ENCODE data around the gene MCM9.

The MCM9 gene

DNA sequence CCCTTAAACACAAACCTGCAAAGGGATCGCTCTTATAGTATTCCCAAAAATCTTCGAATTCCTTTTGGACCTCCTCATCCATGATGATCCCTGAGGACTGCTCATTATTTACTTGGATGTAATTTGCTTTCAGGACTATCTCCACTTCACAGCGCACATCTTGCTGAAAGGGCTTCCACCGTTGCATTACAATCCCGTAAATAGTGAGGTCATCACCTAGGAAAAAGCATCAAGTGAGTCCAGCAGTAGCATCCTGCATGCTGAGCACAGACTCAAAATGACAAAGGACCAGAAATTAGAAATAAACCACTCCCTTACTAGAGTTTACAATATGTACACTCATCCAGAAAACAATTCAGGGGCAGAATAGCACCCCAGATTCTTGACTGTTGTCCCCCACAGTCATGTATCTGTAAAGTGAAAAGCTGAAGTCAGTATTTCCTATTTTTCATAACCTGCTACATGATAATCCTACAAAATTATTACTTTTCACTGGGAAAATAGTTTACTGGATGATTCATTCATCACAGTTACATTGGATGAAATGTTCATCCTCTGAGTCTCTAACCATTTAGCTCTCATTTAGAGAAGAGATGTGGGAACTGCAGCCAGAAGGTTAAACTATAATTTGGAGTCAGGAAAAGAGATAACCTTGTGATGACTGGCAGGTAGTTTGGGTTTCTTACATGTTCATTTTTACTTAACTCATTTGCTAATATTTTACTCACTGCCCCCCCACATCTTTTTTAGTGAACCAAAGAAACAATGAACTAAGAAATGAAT is 17.2 kb downstream of the MCM9 start:
- Histone ChIP-seq H3K9me3 (ENCODE audit: insufficient read depth, low read length) (no peaks in the 10 kb centered on the region), H3K4me1 (ENCODE audit: insufficient read depth, insufficient read length) (no peaks in the 10 kb centered on the region), H3K4me3 (ENCODE audit: insufficient read length, low read depth) (no peak overlapping the region), H3K36me3 (ENCODE audit: insufficient read depth, insufficient read length, low read length) (peaks cover 55% of the 10 kb centered on the region), H3K9ac (ENCODE audit: insufficient read length, low read depth) (no peak overlapping the region), H3K27me3 (ENCODE audit: insufficient read depth, insufficient read length) (no peaks in the 10 kb centered on the region)
- TF ChIP-seq YY1 (IDR thresholded peaks at IDR 0.05; ENCODE audit: insufficient read depth, insufficient read length) (no peak), SUZ12 (IDR thresholded peaks at IDR 0.05; ENCODE audit: extremely low read depth, insufficient read depth, insufficient read length) (no peak), ZNF274 (IDR thresholded peaks at IDR 0.05; ENCODE audit: low read depth, low read length) (no peak)
- no peak for DNase-seq (ENCODE audit: low read depth, low spot score)

DNA sequence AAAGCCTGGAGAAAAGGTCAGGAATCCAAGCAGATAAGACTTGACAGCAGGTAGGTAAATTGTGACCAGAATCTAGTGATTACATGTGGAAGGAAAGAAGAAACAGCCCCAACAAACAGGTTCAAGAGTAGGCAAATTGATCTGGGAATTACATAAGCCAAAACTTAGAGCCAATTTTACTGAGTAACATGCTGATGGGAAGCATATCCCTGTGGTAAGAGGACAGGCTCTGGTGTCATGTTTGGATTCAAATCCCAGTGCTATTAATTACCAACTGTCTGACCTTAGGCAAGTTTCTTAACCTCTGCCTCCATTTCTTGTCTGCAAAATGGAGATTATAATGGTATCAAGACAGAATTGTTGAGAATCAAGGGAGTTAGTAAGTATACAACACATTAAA is 20.4 kb downstream of the MCM9 start:
- Histone ChIP-seq H3K27me3 (ENCODE audit: insufficient read depth, insufficient read length) (no peaks in the 10 kb centered on the region), H3K9me3 (ENCODE audit: insufficient read depth, low read length) (no peaks in the 10 kb centered on the region), H3K4me1 (ENCODE audit: insufficient read depth, insufficient read length) (no peaks in the 10 kb centered on the region), H3K9ac (ENCODE audit: insufficient read length, low read depth) (no peak overlapping the region), H3K36me3 (ENCODE audit: insufficient read depth, insufficient read length, low read length) (peaks cover 57% of the 10 kb centered on the region), H3K4me3 (ENCODE audit: insufficient read length, low read depth) (no peak overlapping the region)
- DNase-seq (ENCODE audit: low read depth, low spot score): no peak
- TF ChIP-seq YY1 (IDR thresholded peaks at IDR 0.05; ENCODE audit: insufficient read depth, insufficient read length): no peak
- no peak for TF ChIP-seq SUZ12 (IDR thresholded peaks at IDR 0.05; ENCODE audit: extremely low read depth, insufficient read depth, insufficient read length)
- no peak for TF ChIP-seq ZNF274 (IDR thresholded peaks at IDR 0.05; ENCODE audit: low read depth, low read length)

DNA sequence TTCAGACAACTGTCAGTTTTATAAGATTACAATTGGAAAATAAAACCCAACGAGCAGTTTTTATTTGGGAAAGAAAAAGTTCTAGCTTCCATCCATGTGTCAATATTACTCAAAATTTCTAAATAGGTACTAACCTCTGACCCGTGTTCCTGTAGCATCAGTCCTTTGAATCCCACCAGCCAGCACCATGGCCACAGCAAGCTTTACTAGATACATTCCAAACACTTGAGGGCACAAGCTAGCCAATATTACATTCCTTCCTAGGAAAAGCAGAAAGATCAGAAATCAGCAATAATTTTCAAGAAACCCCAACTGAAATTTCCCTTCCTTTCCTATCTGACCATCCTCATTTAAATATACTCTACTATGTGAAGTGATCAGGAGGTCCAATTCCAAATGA is 21.8 kb downstream of the MCM9 start:
- TF ChIP-seq YY1 (IDR thresholded peaks at IDR 0.05; ENCODE audit: insufficient read depth, insufficient read length) (no peak), ZNF274 (IDR thresholded peaks at IDR 0.05; ENCODE audit: low read depth, low read length) (no peak), SUZ12 (IDR thresholded peaks at IDR 0.05; ENCODE audit: extremely low read depth, insufficient read depth, insufficient read length) (no peak)
- Histone ChIP-seq H3K27me3 (ENCODE audit: insufficient read depth, insufficient read length) (no peaks in the 10 kb centered on the region), H3K36me3 (ENCODE audit: insufficient read depth, insufficient read length, low read length) (peaks cover 65% of the 10 kb centered on the region), H3K4me3 (ENCODE audit: insufficient read length, low read depth) (no peak overlapping the region), H3K9me3 (ENCODE audit: insufficient read depth, low read length) (no peaks in the 10 kb centered on the region), H3K4me1 (ENCODE audit: insufficient read depth, insufficient read length) (no peaks in the 10 kb centered on the region), H3K9ac (ENCODE audit: insufficient read length, low read depth) (no peak overlapping the region)
- no peak for DNase-seq (ENCODE audit: low read depth, low spot score)

DNA sequence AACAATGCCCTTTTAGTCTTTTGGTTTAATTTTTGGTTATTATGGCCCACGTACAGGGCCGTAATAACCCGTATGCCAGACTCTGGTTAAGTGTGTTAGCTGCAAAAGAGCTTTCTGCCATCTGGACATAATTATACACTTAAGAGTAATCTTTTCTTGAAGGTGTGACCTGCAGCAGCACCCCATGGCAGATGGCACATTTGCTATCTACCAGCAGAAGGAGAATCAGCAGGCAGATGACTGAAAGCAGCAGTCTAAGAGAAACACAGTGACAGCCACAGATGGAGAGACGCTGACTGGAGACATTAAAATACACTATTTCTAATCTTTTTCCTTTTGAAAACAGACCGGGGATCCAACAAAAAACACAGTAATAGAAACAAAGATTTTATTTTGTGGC is 22.3 kb downstream of the MCM9 start:
- Histone ChIP-seq H3K4me1 (ENCODE audit: insufficient read depth, insufficient read length) (no peaks in the 10 kb centered on the region), H3K27me3 (ENCODE audit: insufficient read depth, insufficient read length) (no peaks in the 10 kb centered on the region), H3K9ac (ENCODE audit: insufficient read length, low read depth) (no peak overlapping the region), H3K4me3 (ENCODE audit: insufficient read length, low read depth) (no peak overlapping the region), H3K36me3 (ENCODE audit: insufficient read depth, insufficient read length, low read length) (peaks cover 68% of the 10 kb centered on the region), H3K9me3 (ENCODE audit: insufficient read depth, low read length) (no peaks in the 10 kb centered on the region)
- no peak for DNase-seq (ENCODE audit: low read depth, low spot score)
- no peak for TF ChIP-seq SUZ12 (IDR thresholded peaks at IDR 0.05; ENCODE audit: extremely low read depth, insufficient read depth, insufficient read length)
- no peak for TF ChIP-seq ZNF274 (IDR thresholded peaks at IDR 0.05; ENCODE audit: low read depth, low read length)

DNA sequence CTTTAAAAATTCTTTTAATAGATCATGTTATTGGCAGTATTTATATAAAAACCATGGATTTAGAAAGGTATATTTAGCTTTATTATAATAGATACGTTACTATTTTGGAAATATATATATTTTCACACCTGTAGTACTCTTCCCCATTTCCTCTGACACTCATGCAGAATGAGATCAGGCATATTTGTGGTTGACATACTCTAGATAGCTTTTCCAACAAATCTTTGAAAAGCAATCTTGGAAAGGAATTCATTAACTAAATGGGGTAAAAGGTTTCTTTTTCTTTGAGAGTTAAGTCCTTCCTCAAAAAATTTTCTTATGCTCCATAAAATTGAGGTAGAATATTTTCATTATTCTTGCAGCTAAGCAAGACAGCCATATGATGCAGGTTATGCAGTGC is 26.5 kb downstream of the MCM9 start:
- Histone ChIP-seq H3K36me3 (ENCODE audit: insufficient read depth, insufficient read length, low read length) (peaks cover 79% of the 10 kb centered on the region), H3K4me1 (ENCODE audit: insufficient read depth, insufficient read length) (no peaks in the 10 kb centered on the region), H3K27me3 (ENCODE audit: insufficient read depth, insufficient read length) (no peaks in the 10 kb centered on the region), H3K4me3 (ENCODE audit: insufficient read length, low read depth) (no peak overlapping the region), H3K9ac (ENCODE audit: insufficient read length, low read depth) (no peak overlapping the region), H3K9me3 (ENCODE audit: insufficient read depth, low read length) (no peaks in the 10 kb centered on the region)
- DNase-seq (ENCODE audit: low read depth, low spot score): no peak
- TF ChIP-seq YY1 (IDR thresholded peaks at IDR 0.05; ENCODE audit: insufficient read depth, insufficient read length) (no peak), SUZ12 (IDR thresholded peaks at IDR 0.05; ENCODE audit: extremely low read depth, insufficient read depth, insufficient read length) (no peak), ZNF274 (IDR thresholded peaks at IDR 0.05; ENCODE audit: low read depth, low read length) (no peak)

DNA sequence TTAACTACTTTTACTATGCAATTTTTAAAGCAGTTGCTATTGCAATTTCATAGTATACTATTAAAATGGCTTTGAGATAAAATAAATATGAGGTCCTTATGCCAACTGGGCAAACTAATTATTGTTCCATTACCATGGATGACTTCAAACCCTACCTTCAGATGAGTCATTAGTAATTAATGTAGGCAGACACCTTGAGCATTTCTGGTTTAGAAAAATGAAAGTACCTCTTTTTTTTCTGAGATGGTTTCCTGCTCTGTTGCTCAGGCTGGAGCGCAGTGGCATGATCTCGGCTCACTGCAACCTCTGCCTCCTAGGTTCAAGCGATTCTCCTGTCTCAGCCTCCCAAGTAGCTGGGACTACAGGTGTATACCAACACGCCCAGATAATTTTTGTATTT is 29.1 kb downstream of the MCM9 start:
- H3K4me3 ChIP-seq (ENCODE audit: insufficient read length, low read depth): no peak overlapping the region
- H3K9me3 ChIP-seq (ENCODE audit: insufficient read depth, low read length): no peaks in the 10 kb centered on the region
- no peaks in the 10 kb centered on the region for H3K4me1 ChIP-seq (ENCODE audit: insufficient read depth, insufficient read length)
- no peak for DNase-seq (ENCODE audit: low read depth, low spot score)
- peaks cover 77% of the 10 kb centered on the region for H3K36me3 ChIP-seq (ENCODE audit: insufficient read depth, insufficient read length, low read length)
- H3K27me3 ChIP-seq (ENCODE audit: insufficient read depth, insufficient read length): no peaks in the 10 kb centered on the region
- no peak for TF ChIP-seq SUZ12 (IDR thresholded peaks at IDR 0.05; ENCODE audit: extremely low read depth, insufficient read depth, insufficient read length)
- no peak for TF ChIP-seq YY1 (IDR thresholded peaks at IDR 0.05; ENCODE audit: insufficient read depth, insufficient read length)
- TF ChIP-seq ZNF274 (IDR thresholded peaks at IDR 0.05; ENCODE audit: low read depth, low read length): no peak
- no peak overlapping the region for H3K9ac ChIP-seq (ENCODE audit: insufficient read length, low read depth)

DNA sequence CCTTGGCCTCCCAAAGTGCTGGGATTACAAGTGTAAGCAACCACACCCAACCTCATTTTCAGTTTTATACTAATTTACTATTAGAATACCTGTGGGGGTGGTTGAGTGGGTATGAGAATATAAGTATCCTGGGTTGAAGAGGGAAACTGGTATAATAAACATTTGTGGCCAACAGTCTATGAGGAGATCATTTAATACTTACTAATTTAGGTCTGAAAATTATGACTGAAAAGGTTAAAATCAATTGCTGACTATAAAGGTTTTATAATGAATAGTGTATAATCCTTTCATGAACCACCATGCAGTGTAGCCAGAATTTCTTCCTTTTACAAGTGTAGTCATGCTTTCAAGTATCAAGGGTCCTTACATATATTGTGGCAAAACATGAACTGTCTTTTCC is 29.9 kb downstream of the MCM9 start:
- Histone ChIP-seq H3K4me3 (ENCODE audit: insufficient read length, low read depth) (no peak overlapping the region), H3K9me3 (ENCODE audit: insufficient read depth, low read length) (no peaks in the 10 kb centered on the region), H3K36me3 (ENCODE audit: insufficient read depth, insufficient read length, low read length) (peaks cover 73% of the 10 kb centered on the region), H3K27me3 (ENCODE audit: insufficient read depth, insufficient read length) (no peaks in the 10 kb centered on the region), H3K9ac (ENCODE audit: insufficient read length, low read depth) (no peak overlapping the region), H3K4me1 (ENCODE audit: insufficient read depth, insufficient read length) (no peaks in the 10 kb centered on the region)
- no peak for DNase-seq (ENCODE audit: low read depth, low spot score)
- TF ChIP-seq SUZ12 (IDR thresholded peaks at IDR 0.05; ENCODE audit: extremely low read depth, insufficient read depth, insufficient read length) (no peak), ZNF274 (IDR thresholded peaks at IDR 0.05; ENCODE audit: low read depth, low read length) (no peak), YY1 (IDR thresholded peaks at IDR 0.05; ENCODE audit: insufficient read depth, insufficient read length) (no peak)
